Fibroblast of skin of back (primary cell): ENCODE measurements around the gene AQP6.
"Not testable (repeated sequence)": the region's sequence is repeated elsewhere in the genome, so short reads cannot be mapped to it uniquely, and the experiment has no call there.

Source experiments
- DNase-seq: peaks from one replicate; pipeline ENCODE4 v3.0.0-alpha.2; 2013

AQP6 gene

DNA sequence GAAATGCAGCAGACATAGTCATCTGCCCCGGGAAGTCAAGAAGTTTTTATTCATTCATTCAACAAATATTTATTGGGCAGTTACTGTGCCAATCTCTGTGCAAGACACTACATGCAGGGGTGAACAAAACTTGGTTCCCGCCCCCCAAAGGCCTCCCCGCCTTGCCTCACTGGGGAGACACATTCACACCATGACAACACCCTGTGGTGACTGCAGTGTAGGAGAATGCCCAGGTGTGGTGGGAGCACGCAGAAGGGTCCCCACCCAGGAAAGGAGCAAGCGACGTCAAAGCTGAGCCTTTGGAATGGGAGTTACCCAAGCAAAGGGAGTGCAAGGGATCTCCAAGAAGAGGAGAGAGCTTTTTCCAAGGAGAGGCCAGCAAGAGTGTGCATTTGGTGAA lies 1.6 kb upstream of the AQP6 start:
- DNase-seq: no peak

DNA sequence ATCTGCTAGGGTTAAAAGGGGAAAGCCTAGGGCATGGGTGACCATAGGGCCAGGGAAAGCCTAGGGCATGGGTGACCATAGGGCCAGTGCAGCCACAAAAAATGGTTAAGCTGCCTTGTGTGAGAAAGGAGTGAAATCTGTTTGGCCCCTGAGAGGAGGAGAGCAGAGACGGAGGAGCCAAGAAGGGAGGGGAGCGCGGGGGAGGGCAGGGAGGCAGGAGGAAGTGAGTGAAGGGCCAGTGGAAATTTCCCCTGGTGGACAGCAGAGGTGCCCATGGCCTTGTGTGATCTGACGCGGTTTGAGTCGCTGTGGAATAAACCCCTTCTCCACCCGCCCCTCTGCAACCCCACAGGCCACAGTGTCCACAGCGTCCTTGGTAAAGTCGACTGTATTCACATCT lies 618 bp upstream of the AQP6 start:
- DNase-seq: no peak

DNA sequence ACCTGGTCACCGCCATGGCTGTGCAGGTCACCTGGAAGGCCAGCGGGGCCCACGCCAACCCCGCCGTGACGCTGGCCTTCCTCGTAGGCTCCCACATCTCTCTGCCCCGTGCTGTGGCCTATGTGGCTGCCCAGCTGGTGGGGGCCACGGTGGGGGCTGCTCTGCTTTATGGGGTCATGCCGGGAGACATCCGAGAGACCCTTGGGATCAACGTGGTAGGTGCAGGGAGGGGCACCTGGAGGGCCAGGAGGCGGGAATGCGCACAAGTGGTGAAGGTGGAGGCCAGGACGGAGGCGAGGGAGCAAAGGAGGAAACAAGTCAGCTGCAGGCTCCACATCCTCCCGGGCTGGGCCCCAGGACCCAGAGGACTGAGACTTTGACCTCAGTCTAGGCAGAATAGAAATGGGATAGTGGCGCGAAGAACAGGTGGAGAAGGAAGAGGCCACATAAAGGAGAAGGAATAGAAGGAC lies 649 bp downstream of the AQP6 start:
- DNase-seq: no peak

DNA sequence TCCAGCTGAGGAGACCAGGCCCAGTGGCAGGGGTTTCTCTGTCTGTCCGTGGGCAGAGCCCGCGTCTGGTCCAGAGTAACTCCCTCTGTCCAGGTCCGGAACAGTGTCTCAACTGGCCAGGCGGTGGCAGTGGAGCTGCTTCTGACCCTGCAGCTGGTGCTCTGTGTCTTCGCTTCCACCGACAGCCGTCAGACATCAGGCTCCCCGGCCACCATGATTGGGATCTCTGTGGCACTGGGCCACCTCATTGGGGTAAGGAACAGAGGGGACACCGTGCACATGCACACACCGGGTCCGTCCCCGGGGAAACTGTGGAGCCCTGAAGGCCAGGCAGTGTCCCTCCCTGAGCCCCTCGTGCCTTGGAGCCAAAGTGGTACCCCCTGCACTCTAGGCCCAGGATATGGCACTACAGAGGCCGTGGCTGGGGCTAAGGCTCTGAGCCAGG lies 1.5 kb downstream of the AQP6 start:
- DNase-seq: peak; percentile 49

DNA sequence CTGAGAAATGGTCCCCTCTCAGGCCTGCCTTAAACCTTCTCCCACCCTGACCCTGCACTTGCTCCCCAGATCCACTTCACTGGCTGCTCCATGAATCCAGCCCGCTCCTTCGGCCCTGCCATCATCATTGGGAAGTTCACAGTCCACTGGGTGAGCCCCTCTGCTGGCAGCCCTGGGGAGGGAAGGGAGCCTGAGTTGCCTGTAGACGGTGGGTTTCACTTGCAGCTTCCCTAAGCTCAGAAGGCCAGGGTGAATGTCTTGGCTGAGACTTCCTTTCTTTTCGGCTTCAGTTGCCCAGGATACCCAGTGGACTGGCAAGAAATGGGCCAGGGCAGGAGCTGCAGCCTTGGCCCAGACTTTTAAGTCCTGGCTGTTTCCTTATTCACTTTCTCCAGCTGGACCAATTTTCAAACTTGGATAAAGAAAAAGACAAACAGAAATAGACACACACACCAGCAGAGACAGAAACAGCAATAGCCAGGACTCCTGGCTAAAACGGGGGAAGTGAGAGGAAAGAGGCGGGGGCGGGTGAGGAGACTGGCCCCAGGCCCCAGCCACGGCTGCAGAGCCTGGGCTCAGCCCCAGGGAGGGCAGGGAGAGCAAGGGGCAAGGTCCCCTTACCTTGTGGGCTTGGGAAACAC lies 2.0 kb downstream of the AQP6 start:
- no peak for DNase-seq

DNA sequence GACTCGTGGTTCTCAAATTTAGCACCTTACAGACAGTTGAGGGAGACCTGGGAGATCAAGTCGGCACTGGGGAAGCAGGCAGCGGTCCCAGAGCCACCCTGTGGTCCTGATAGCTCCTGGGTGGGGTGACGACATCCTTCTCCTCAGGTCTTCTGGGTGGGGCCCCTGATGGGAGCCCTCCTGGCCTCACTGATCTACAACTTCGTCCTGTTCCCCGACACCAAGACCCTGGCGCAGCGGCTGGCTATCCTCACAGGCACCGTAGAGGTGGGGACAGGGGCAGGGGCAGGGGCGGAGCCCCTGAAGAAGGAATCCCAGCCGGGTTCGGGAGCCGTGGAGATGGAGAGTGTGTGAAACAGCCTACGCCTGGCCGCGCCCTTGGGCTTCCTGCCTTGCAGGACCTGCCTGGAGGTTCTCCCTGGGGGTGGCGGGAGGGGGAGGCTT lies 2.6 kb downstream of the AQP6 start:
- no peak for DNase-seq

DNA sequence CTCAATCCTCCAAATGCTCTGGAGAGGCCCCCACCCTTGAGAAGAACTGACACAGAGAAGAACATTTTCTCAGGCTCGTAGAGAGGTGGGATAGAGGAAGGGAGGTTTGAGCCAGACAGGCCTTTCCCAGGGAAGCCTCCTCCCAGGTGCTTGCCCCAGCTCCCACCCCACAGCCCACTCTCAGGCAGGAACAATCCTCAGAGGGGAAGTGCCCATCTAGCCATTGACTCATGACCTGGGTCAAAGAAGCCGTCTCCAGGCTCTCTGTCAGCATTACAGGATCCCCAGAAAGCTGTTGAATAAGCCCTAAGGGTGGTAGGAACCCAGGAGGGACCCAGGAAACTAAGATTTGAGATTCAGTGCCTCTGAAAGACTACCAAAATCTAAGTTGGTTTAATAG lies 3.8 kb downstream of the AQP6 start:
- DNase-seq: no peak

DNA sequence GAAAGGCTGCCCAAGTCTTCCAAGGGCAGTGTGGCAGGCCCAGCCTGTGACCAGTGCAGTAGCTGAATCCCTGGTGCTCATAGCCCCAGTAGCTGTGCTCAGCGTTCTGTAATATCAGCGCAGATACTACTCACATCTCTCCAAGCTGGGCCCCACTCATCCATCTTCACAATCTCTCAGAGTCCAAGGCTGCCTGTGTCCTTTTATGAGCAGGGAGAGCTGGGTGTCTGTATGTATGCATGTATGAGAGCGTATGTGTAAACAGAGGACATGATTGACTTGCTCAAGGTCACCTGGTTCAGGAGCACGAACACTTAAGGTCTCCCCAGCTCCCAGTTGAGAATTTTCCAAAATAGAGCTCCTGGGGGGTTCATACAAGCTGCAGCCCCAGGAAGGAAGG lies 5.4 kb downstream of the AQP6 start:
- DNase-seq: no peak

DNA sequence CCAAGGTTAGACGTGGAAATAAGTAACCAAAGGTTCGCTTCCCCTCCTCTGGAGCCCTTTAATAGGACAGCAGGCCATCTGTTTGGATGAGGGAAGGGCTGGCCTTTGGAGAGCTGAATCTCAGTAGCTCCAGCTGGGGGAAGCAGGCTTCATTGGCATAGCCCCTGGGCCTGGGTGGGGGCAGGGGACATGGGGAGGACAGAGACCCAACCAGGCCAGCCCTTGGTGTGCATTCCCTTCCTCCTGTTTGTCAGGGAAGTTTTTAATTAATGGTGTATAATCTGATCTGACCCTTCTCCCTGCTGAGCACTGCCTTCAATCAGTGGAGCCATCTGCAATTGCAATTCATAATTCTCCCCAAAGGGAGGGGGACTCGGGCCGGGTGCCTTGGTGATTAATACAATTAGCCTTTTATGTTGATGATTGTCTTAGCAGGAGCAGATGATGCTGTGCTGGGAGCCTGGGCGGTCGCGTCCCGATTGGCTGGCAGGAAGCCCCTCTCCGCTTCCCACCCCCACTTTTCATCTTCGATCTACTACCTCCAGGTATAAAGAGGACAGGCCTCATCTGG lies 6.4 kb downstream of the AQP6 start:
- DNase-seq: no peak

DNA sequence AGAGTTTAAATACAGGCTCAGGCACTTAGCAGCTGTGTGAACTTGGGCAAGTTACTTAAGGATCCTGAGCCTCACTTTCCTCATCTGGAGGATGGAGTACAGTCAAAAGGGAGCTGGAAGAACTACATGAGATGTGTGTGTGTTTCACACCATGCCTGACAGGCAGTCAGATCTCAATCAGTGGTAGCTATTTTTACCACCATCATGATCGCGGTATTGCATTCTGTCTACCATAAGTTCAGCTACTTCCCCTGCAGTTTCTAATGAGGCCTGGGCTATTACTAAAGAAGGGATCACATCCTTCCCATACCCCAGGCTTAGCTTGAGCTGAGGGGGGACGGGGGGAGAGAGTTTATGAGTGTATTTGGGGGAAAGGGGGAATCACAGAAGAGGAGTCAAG lies 7.0 kb downstream of the AQP6 start:
- no peak for DNase-seq

DNA sequence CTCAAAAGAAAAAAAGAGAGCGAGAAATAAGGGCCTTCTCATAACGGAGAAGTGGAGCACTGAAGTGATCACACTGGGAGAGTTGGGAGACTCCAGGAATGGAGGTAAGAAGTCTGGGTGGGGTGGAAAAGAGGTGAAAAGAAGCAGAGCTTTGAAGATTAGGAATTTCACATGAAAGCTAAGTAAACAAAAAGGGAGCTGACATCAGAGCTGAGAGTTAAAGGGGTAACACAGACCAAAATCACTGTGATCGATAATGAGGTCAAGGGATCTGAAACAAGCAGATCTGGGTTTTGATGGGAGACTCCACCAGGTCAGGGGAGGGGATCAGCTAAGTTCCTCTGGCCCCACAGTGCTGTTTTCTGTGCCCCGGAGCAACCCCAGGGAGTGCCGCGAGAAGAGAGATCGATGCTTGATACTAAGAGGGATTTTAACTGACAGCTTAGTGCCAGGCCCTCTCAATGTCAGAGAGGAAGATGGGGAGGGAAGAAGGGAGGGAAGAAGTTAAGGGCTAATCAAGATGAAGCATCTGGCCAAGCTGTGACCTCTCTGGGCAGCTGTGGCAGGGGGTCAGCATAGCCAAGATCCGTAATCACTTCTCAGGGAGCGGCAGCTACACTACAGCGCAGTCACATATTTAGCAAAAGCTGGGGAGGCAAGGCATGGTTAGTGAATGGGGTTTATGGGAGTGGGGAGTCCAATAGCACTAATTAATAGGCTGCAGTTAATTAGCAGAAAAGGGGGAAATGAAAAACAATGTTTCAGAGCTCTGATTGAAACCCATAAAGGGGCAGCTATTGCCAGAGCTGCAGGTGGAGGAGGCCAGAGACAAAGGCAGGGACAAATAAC lies 8.0 kb downstream of the AQP6 start:
- no peak for DNase-seq

DNA sequence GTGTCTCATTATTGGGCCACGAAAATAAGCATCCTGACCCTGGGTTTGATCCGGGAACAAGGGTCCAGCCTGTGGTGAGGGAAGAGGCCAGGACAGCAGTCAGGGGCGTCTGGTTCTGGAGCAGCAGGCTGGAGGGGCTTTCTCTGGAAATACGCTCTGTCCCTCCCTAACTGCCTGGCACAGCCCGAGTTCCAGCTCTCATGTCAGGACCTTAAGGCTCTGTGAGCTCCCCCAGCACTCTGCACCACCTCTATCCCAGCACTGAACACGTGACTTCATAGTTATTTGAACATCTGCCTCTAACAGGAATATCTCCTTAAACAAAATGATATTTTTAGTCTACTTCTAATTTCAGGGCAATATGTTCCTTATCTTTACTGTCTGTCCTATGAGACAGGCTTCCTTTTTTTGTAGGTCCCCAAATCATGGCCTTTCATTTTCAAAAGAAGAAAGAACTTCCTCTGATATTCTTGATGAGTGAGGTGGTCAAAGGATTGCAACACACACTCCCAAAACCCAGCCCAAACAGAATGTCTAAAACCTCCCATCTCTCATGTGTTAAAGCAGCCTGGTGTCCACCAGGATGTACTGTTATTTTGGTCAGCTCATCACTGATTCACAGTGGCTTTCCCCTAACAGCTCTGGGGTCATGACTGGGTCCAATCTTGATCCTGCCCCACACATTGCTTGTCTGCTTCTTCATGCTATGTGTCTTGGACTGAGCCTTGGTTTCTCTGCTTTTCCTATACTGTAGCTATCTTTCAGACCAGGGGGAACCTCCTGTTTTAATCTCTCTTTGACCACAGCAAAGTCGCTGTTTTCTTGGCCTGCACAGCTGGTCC lies 9.7 kb downstream of the AQP6 start:
- DNase-seq: no peak

DNA sequence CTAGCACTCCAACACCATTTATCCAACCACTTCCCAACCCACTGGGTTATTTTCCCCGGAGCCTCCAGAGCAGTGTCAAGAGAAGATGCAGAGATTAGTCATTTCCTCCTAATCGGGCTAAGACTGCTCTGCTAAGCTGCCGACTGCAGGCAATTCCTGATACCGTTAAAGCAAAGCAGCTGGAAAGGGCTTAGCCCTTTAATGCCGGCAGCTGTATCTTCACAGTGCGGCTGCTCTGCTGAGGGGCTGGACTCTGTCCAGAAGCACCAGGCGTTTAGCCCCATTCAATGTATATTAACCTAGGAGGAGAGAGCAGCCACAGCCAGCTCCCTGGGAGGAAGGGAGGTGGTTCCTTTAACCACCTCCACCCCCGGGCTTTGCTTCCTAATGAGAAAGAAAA lies 11.1 kb downstream of the AQP6 start:
- DNase-seq: peak; percentile 88

DNA sequence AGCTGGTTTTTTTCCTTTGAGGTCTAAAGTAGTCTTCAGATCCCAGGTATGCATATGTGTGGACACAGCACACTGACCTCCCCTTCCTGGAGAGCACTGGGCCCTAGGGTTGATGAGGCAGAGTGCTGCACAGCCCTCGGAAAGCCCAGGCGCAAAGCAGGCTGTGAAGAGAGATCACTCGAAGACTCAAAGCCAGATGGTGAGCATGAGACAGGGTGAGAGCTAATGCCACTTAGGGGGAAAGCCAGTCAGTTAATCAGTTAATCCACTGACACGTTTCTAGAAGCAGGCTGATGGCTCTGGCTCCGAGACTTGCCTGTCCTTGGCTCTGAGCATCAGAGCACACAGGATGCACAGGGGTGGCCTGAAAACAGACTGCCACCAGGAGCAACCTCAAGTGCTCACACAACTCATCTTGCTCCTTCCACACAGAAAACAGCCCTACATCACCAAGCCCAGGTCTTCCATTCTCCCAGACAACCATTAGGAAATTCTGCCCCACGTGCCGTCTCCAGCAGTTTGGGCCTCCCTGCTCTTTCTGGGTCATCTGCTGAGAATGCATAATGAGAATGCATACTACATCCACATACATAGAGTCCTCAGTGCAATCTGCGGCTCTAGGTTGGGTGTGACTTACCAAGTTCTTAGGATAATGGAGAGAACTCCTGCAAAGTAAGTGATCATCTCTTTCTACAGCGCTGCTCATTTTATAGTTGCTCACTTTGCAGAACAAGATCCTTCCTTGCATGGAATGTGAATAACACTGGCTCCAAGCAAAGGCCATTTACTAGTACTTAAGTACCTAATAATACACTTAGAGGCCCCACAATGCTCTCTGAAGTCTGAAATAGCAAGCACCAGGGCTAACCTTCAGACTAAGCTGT lies 12.0 kb downstream of the AQP6 start:
- DNase-seq: no peak

DNA sequence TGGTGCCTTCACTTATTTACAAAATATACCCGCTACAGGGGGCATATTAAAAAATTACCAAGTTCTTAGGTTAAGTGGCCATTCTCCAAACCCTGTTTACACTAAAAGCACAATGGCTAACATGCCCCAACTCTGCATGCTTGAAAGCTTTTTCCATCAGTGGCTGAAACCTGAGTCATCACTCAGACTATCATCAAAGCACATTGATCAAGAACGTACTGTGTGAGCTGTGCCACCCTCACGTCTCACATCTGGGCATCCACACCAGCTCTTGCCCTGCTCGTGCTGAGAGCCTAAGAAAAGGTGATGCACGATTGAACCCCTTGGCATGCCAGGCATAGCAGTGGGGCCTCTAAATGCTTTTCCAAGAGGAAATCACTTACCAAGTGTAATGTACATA lies 13.2 kb downstream of the AQP6 start:
- no peak for DNase-seq

DNA sequence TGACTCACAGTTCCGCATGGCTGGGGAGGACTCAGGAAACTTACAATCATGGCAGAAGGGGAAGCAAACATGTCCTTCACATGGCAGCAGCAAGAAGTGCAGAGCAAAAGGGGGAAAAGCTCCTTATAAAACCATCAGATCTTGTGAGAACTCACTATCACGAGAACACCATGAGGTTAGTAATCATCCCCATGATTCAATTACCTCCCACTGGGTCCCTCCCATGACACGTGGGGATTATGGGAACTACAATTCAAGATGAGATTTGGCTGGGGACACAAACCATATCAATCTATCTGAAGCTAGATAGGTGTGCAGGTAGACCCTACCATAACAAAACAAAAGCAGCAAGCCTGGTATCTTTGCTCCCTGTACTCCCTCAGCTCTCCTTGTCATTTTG lies 13.7 kb downstream of the AQP6 start:
- DNase-seq: not testable (repeated sequence)

DNA sequence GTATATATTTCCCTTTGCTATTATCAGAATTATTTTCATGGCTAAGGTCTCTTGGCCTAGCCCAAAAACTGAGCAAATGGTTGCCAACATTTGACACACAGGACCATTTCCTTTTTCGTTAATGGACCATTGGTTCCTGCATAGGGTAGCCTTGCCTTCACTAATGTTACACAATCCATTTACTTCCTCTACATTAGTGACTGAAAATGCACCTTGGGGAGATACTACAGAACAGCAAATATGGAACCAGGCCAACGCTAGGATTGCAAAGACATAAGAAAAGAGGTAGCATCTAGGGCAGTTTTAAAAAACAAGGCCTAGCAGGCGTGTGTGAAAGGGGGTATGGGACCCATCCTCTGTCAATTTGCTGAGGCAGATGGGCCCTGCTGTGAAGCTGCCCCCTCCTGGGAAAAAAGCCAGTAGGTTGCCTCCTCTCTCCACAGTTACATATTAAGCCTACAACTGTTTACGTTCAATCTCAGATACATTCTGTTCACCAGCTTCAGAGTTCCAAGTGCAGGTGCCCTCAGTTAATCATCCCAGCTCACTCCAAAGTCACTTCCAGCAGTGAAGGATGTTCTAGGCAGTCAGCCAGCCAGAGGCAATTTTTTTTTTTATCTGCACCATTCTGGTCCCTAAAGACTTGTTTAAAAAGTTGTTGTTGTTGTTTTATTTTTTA lies 15.0 kb downstream of the AQP6 start:
- no peak for DNase-seq

DNA sequence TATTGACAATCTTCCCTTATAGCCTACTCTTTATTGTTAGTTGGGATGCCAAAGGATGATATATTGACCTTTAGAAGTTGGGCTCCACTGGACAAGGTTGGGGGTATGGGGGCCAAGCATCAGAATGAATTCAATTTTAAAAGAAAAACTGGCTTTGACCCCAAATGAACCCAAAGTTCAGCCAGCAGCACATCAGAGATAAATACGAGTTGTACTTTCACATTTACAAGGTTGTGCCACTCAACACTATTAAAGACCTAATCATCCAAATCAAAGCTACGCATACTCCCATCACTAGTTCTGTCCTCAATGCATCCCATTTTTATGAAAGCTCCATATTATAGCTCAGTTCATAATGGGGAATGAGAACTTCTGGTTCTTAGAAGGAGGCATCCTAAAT lies 16.7 kb downstream of the AQP6 start:
- not testable (repeated sequence) for DNase-seq

DNA sequence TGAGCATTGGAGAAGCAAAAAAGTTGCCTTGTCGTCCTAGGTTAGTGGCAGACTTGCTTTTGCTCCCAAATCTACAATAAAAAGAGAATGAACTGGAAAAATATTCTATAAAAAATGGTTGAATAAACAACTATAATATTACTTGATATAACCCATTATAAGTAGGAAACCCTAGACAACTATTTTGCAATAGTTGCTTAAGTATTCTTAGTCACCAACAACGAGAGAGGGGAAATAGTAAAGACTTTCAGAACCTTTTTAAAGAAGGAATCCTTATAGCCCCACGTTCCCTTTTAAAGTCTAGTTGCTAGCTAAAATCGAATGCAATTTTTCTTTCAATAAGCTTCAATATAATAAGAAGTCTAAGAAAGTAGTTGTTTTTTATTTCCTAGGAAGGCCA lies 17.5 kb downstream of the AQP6 start:
- DNase-seq: no peak

DNA sequence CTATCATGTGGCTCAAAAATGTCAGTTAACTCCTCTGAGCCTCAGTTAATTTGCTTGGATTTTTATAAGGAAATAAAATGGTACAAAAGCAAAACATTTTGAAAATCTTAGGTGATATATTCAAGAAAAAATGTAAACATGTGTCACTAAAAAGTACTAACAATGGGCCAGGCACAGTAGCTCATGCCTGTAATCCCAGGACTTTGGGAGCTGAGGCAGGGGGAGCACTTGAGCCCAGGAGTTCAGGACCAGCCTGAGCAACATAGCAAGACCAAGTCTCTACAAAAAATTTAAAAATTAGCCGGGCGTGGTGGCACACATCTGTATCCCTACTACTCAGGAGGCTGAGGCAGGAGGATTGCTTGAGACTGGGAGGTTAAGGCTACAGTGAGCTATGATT lies 25.7 kb downstream of the AQP6 start:
- DNase-seq: no peak

DNA sequence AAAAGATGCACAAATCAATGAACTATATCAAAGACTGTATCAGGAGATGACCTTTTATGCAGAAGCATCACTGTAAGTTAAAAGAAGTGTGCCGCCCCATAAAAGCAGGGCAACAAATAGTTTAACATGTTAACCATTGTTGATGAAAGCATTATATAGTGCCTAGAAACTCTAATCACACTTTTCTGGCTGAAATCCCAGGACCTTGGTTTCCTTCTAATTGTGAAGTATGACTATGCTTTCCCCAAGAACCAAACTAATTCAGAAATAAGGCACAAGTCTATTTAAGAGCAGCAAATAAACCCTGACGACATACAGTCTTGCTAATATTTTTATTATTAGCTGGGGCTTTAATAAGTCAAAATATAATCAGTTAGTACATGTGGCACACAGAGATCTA lies 30.8 kb downstream of the AQP6 start:
- no peak for DNase-seq
